ENCODE measurements around the gene NSMF.

The NSMF gene

GRCh38 chr9:137494550-137495351 is 35.6 kb upstream of the NSMF start:
- no peak for TF ChIP-seq CTCF (IDR thresholded peaks at IDR 0.05)

- TF ChIP-seq CTCF (IDR thresholded peaks at IDR 0.05), result no peak
These were observed 35.0 kb upstream of the NSMF start for GRCh38 chr9:137494104-137494544.

- no peak for TF ChIP-seq CTCF (IDR thresholded peaks at IDR 0.05)
These were observed 34.4 kb upstream of the NSMF start for GRCh38 chr9:137493364-137494103.

GRCh38 chr9:137492464-137493363 is 33.6 kb upstream of the NSMF start:
- no peak for TF ChIP-seq CTCF (IDR thresholded peaks at IDR 0.05)

GRCh38 chr9:137491735-137492432 is 32.8 kb upstream of the NSMF start:
- no peak for TF ChIP-seq CTCF (IDR thresholded peaks at IDR 0.05)

GRCh38 chr9:137490532-137491186 is 31.5 kb upstream of the NSMF start:
- TF ChIP-seq CTCF (IDR thresholded peaks at IDR 0.05), result no peak
